SJSA1 (cell line): ENCODE data around the gene CPSF4L. TPM values are rescaled to one million over a fixed set of nuclear protein-coding genes. Genes with fewer than 3 reads are reported as not detected.

ENCODE experiments used
- DNase-seq, 2 experiments: peaks; one replicate each; pipeline ENCODE4 v3.0.0-alpha.2; 2015 to 2020; ENCODE audit warnings: low spot score in 2 of 2, low read depth in 1 of 2
- H3K27ac ChIP-seq: fragments of 250-450 bp; sonication (Bioruptor Pico); 2 replicates; pipeline ENCODE4 v1.5.1; 2020; ENCODE audit warnings: mild to moderate bottlenecking, moderate library complexity
- H3K27me3 ChIP-seq: fragments of 250-450 bp; sonication (Bioruptor Pico); replicated peaks from 2 replicates; pipeline ENCODE4 v1.5.1; 2020; ENCODE audit warnings: mild to moderate bottlenecking, moderate library complexity
- H3K36me3 ChIP-seq: fragments of 250-450 bp; sonication (Bioruptor Pico); 2 replicates; pipeline ENCODE4 v1.5.1; 2020; ENCODE audit warnings: mild to moderate bottlenecking
- H3K4me1 ChIP-seq: fragments of 250-450 bp; sonication (Bioruptor Pico); replicated peaks from 2 replicates; pipeline ENCODE4 v1.6.1; 2021; ENCODE audit warnings: mild to moderate bottlenecking
- H3K4me3 ChIP-seq: fragments of 250-450 bp; sonication (Bioruptor Pico); 2 replicates; pipeline ENCODE4 v1.5.1; 2020; ENCODE audit warnings: mild to moderate bottlenecking
- H3K9me3 ChIP-seq: fragments of 250-450 bp; sonication (Bioruptor Pico); replicated peaks from 2 replicates; pipeline ENCODE4 v1.5.1; 2020; ENCODE audit warnings: mild to moderate bottlenecking
- total RNA-seq: library from RNA; depleted of rRNA; stranded (reverse); fragments of >200 nt; shearing (Covaris generic); gene quantifications from 2 replicates; pipeline ENCODE4 v1.2.3, GENCODE V29; 2014; rRNA removed

Gene CPSF4L
- total RNA-seq, 1 experiment from 2014 or later, result 0.21 TPM

GRCh38 chr17:73203788-73204479 is 57.7 kb downstream of the CPSF4L start:
- Histone ChIP-seq H3K4me1 (peaks cover 11% of the 10 kb centered on the region), H3K9me3 (no peaks in the 10 kb centered on the region), H3K27me3 (no peaks in the 10 kb centered on the region), H3K27ac (no peak overlapping the region), H3K4me3 (no peak overlapping the region), H3K36me3 (peaks cover 100% of the 10 kb centered on the region)
- DNase-seq, result no peak

GRCh38 chr17:73203135-73203787 is 58.4 kb downstream of the CPSF4L start:
- H3K27ac ChIP-seq, result no peak overlapping the region
- H3K27me3 ChIP-seq, result no peaks in the 10 kb centered on the region
- H3K4me3 ChIP-seq, result no peak overlapping the region
- peaks cover 11% of the 10 kb centered on the region for H3K4me1 ChIP-seq
- no peaks in the 10 kb centered on the region for H3K9me3 ChIP-seq
- H3K36me3 ChIP-seq, result peaks cover 100% of the 10 kb centered on the region
- DNase-seq, result peak in 1 of 2 experiments; percentile 39

- H3K27me3 ChIP-seq, result no peaks in the 10 kb centered on the region
- peaks cover 12% of the 10 kb centered on the region for H3K4me1 ChIP-seq
- no peaks in the 10 kb centered on the region for H3K9me3 ChIP-seq
- DNase-seq, result no peak
- H3K36me3 ChIP-seq, result peaks cover 100% of the 10 kb centered on the region
- no peak overlapping the region for H3K4me3 ChIP-seq
- no peak overlapping the region for H3K27ac ChIP-seq
Observed at GRCh38 chr17:73201215-73202069, 60.2 kb downstream of the CPSF4L start.

GRCh38 chr17:73200476-73200875 is 61.2 kb downstream of the CPSF4L start:
- H3K4me3 ChIP-seq, result no peak overlapping the region
- no peaks in the 10 kb centered on the region for H3K27me3 ChIP-seq
- H3K9me3 ChIP-seq, result no peaks in the 10 kb centered on the region
- DNase-seq, result no peak
- H3K36me3 ChIP-seq, result peaks cover 100% of the 10 kb centered on the region
- H3K4me1 ChIP-seq, result peaks cover 18% of the 10 kb centered on the region
- no peak overlapping the region for H3K27ac ChIP-seq

- Histone ChIP-seq H3K4me1 (peaks cover 23% of the 10 kb centered on the region), H3K27ac (no peak overlapping the region), H3K9me3 (no peaks in the 10 kb centered on the region), H3K4me3 (no peak overlapping the region), H3K36me3 (peaks cover 100% of the 10 kb centered on the region), H3K27me3 (no peaks in the 10 kb centered on the region)
- no peak for DNase-seq
Observed at GRCh38 chr17:73199751-73200317, 61.8 kb downstream of the CPSF4L start.

GRCh38 chr17:73198930-73199260 is 62.8 kb downstream of the CPSF4L start:
- Histone ChIP-seq H3K27me3 (no peaks in the 10 kb centered on the region), H3K27ac (no peak overlapping the region), H3K9me3 (no peaks in the 10 kb centered on the region), H3K4me1 (peaks cover 31% of the 10 kb centered on the region), H3K4me3 (no peak overlapping the region), H3K36me3 (peaks cover 97% of the 10 kb centered on the region)
- no peak for DNase-seq

Other genes starting within 250 kb of the CPSF4L start
- 15.8 and 39.9 TPM in 2 replicates for gene SLC39A11, start 169.2 kb downstream of the CPSF4L start, total RNA-seq
- under 0.01 TPM in 1 of 2 replicates, not detected in the other for gene SSTR2, start 96.9 kb downstream of the CPSF4L start, total RNA-seq
- gene COG1, start 68.8 kb downstream of the CPSF4L start, total RNA-seq, result 20.2 and 29.3 TPM in 2 replicates
- gene CDC42EP4, start 50.1 kb upstream of the CPSF4L start, total RNA-seq, result 55.2 and 76.1 TPM in 2 replicates